GM18498 (cell line): ENCODE data around the gene CACNB4.
"Not testable (repeated sequence)": the region's sequence is repeated elsewhere in the genome, so short reads cannot be mapped to it uniquely, and the experiment has no call there.

ENCODE experiments used
- ATAC-seq: cut with Tn5 transposase; IDR thresholded peaks from one replicate; pipeline ENCODE4 v1.9.1; 2021; ENCODE audit warnings: mild to moderate bottlenecking, moderate library complexity; ENCODE audit not compliant: unreplicated experiment

Gene CACNB4

GRCh38 chr2:152024477-152024876 is 74.4 kb downstream of the CACNB4 start:
- no peak for ATAC-seq

GRCh38 chr2:152022090-152022489 is 76.8 kb downstream of the CACNB4 start:
- ATAC-seq: no peak

DNA sequence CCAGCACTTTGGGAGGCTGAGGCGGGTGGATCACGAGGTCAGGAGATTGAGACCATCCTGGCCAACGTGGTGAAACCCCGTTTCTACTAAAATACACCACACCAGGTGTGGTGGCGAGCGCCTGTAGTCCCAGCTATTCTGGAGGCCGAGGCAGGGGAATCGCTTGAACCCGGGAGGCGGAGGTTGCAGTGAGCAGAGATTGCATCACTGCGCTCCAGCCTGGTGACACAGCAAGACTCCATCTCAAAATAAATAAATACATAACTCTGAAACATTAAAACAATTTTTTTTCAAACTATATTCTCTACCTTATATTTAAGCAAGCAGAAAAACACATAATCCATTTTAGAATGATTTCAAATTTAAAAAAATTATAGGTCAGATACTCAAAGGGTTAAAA is 77.8 kb downstream of the CACNB4 start:
- ATAC-seq: not testable (repeated sequence)

GRCh38 chr2:152019732-152020131 is 79.1 kb downstream of the CACNB4 start:
- peak; percentile 77 for ATAC-seq

GRCh38 chr2:152016181-152017120 is 82.4 kb downstream of the CACNB4 start:
- ATAC-seq: no peak

GRCh38 chr2:152015552-152015951 is 83.3 kb downstream of the CACNB4 start:
- no peak for ATAC-seq

DNA sequence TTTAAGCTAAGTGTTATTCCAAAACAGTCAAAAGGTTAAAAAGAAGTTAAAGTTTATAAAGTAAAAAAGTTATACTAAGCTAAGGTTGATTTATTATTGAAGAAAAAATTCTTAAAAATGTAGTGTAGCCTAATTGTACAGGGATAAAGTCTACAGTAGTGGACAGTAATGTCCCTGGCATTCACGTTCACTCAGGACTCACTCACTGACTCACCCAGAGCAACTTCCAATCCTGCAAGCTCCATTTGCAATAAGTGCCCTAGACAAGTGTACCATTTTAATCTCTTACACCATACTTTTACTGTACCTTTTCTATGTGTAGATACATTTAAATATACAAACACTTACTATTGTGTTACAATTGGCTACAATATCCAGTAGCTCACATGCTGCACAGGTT is 86.1 kb downstream of the CACNB4 start:
- no peak for ATAC-seq

DNA sequence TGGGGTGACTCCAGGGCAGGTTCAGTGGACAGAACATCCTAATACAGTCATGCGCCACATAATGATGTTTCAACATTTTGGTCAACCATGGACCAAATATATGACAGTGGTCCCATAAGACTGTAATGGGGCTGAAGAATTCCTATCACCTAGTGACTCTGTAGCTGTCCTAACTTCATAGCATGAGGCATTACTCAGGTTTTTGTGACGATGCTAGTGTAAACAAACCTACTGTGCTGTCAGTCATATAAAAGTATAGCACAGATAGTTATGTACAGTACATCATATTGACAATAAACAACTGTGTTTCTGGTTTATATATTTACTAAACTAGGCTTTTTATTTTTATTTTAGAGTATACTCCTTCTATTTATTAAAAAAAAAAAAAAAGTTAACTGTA is 87.1 kb downstream of the CACNB4 start:
- ATAC-seq: no peak

GRCh38 chr2:152005607-152006006 is 93.2 kb downstream of the CACNB4 start:
- no peak for ATAC-seq

DNA sequence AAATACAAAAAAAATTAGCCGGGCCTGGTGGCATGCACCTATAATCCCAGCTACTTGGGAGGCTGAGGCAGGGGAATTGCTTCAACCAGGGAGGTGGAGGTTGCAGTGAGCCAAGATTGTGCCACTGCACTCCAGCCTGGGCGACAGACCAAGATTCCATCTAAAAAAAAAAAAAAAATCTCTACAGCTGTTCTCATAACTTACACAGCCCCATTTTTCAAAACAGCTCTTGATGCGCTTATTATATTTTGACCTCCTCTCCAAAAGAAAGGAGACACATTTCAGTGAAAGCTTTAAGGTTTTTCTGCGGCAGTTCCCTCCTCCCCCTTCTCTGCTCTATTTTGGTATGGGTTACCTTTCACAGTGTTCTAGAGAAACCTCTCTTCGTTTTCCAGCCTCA is 95.6 kb downstream of the CACNB4 start:
- ATAC-seq: not testable (repeated sequence)

GRCh38 chr2:151999053-151999452 is 99.8 kb downstream of the CACNB4 start:
- ATAC-seq: peak; percentile 69

DNA sequence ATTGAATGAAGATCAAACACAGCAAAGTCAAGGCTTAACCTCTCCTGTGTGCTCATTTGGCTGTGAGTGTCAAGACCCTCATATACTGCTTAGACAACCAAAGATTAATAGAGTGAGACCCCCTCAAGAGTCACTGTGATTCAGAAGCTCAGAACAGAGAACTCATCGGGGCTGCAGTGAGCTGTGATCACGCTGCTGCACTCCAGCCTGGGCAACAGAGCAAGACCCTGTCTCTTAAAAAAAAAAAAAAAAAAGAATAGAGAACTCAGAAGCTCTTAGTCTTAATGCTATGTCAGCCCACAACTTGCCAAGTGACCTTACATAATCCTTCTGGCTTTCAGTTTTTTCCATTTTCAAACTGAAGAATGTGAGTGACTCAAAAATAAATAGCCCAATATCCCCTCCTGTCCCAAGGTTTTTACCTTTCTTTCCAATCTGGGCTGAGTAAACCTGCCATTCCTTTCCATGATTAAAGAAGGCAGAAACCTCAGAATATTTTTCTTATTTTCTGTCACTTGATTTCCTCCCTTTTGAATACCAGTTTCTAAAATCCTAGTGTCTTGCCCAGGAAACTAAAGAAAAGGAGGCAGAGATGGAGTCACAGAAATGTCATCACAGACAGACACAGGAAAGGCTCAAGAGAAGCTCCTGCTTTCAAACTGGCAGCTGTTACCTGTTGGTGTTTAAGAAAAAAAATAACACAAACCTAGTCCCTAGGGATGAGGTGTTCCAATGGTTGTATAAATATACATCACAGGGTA is 102.4 kb downstream of the CACNB4 start:
- ATAC-seq: no peak

DNA sequence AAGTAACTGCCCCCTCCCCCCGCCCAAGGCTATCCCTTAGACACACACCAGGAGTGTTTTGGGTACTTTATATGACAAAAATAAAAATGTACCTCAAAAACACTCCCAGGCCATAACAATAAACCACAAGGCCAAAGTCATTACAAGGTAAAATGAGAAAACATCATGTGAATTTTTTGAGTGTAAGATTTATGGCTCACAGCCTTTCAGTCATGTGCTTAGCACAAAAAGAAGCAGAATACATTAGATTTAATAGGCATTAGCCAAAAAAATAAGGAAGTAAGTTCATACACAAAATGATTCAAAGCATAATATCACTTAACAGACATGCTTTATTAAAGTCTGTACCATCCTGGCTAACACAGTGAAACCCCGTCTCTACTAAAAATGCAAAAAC is 103.7 kb downstream of the CACNB4 start:
- no peak for ATAC-seq

DNA sequence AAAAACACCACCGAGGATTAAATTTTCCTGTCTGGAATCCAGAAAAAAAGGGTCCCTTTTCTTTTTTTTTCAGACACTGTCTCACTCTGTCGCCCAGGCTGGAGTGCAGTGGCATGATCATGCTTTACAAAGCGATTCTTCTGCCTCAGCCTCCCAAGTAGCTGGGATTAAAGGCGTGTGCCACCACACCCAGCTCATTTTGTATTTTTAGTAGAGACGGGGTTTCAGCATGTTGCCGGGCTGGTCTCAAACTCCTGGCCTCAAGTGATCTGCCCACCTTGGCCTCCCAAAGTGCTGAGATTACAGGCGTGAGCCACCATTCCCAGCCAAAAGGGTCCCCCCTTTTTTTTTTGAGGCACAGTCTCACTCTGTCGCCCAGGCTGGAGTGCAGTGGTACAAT is 104.7 kb downstream of the CACNB4 start:
- not testable (repeated sequence) for ATAC-seq

DNA sequence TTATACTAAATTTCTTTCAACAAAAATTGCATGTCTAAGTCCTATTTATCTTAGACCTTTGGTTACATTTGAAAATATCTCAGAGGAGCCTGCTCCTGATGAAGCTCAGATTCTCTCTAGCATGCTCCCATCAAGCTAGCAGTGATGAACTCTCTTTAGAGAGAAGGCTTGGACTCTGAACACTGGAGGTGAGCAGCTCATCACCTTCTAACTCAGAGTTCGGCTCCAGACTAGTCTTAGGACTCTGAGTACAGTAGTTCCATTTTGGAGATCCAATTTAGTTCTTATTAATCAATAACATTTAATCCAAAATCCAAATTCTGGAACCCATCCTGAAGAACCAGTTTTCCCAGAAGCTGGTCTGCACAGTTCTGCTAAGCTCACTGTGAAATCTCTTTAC is 107.8 kb downstream of the CACNB4 start:
- no peak for ATAC-seq

- no peak for ATAC-seq
Measured at GRCh38 chr2:151989378-151989777, 109.5 kb downstream of the CACNB4 start.

DNA sequence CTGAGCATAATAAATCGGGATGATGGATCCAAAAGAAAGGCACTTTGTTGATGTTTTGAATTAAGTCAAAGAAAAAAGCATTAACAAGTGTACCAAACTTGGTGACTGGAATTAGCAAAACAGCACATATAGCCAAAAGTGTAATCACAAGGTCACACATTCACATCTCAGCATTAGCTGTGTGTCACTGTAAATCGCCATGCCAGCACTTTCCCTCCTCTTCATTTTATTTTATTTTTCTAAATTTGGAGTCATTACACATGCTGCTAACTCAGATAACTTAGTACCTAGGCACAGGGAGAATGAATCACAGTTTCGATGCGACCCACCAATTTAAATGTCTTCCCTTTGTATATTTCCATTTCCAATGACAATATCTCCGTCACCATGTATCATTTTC is 111.4 kb downstream of the CACNB4 start:
- ATAC-seq: no peak

DNA sequence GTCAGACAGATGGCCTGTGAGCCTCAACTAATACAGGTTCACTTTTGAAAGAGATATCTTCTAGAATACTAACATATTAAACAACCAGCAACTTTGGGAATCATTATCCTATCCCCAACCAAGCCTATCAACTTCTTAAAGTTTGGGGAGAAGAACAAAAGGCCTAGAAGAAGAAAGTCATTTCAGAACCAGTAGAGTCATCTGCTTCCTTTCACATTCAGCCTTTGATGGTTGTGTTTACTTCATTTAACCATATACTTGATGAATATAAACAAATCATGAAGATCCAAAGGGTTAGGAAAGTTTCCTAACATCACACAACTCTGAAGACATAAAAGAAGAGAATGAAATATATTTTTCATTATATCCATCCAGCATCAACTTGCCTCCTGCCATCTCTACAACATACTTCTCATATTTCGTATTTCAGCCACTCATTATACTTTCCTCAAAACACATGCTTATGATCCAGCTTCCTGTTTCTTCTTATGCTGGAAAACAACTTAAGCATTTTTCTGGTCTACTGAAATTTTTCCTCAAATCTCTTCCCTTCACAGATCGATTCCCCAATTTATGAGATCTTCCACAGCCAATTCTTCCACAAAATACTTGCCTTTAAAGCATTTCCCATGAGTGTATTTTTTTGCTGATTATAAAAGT is 114.3 kb downstream of the CACNB4 start:
- no peak for ATAC-seq

DNA sequence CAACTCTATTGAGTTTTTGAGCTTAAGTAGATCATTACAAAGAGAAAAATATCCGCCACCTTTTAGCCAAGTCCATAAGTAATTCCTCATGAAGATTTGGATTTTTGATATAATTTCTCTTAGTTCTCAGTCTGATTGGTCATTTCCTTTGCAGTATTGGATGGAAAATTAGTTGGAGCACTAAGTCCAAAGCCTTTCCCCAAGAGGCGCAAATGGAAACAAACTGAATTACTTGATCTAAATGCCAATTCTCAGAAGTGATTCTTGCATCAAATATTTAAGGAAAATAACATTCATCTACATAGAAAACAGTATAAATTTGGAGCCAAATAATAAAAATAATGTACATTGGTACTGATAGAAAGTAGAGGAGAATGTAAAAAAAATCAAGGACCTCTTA is 115.6 kb downstream of the CACNB4 start:
- no peak for ATAC-seq

- ATAC-seq: no peak
Measured at GRCh38 chr2:151981886-151982285, 117.0 kb downstream of the CACNB4 start.

- no peak for ATAC-seq
Measured at GRCh38 chr2:151979694-151980093, 119.2 kb downstream of the CACNB4 start.
